ENCODE measurements around the gene PSMD1.
"Not testable (repeated sequence)": the region's sequence is repeated elsewhere in the genome, so short reads cannot be mapped to it uniquely, and the experiment has no call there.

DNA sequence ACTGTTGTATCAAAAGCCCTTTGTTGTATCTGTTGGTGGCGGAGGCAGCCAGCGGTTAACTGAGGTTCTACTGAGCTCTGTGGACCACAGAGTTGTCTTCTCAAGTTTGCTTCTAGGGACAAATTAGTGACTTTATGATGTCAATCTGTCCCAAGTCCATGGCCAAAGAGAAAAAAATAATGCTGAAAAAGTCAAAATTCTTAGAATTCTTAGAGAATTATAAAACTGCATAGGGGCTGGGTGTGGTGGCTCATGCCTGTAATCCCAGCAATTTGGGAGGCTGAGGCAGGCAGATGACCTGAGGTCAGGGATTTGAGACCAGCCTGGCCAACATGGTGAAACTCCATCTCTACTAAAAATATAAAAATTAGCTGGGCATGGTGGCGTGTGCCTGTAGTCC lies 31.6 kb upstream of the PSMD1 start:
- TF ChIP-seq, protein P1, sequence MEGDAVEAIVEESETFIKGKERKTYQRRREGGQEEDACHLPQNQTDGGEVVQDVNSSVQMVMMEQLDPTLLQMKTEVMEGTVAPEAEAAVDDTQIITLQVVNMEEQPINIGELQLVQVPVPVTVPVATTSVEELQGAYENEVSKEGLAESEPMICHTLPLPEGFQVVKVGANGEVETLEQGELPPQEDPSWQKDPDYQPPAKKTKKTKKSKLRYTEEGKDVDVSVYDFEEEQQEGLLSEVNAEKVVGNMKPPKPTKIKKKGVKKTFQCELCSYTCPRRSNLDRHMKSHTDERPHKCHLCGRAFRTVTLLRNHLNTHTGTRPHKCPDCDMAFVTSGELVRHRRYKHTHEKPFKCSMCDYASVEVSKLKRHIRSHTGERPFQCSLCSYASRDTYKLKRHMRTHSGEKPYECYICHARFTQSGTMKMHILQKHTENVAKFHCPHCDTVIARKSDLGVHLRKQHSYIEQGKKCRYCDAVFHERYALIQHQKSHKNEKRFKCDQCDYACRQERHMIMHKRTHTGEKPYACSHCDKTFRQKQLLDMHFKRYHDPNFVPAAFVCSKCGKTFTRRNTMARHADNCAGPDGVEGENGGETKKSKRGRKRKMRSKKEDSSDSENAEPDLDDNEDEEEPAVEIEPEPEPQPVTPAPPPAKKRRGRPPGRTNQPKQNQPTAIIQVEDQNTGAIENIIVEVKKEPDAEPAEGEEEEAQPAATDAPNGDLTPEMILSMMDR (IDR thresholded peaks at IDR 0.05) = not testable (repeated sequence)
- not testable (repeated sequence) for TF ChIP-seq POLR2A (IDR thresholded peaks at IDR 0.05)

Data from prostate gland (tissue), 2 donors.